ENCODE results near the gene SBF2. TPM values are rescaled to one million over a fixed set of nuclear protein-coding genes. Genes with fewer than 3 reads are reported as not detected.

SBF2 gene
- total RNA-seq, 1 donor from 2014 or later = 24.0 TPM

GRCh38 chr11:9880657-9881056, 413.4 kb downstream of the SBF2 start:
- Histone ChIP-seq H3K36me3 (ENCODE audit: control insufficient read depth, insufficient read depth, low read length) (no peaks in the 10 kb centered on the region), H3K27me3 (ENCODE audit: control insufficient read depth, insufficient read depth, low read length) (no peaks in the 10 kb centered on the region), H3K4me3 (ENCODE audit: low read depth, low read length) (no peak overlapping the region)
- no peak for DNase-seq (ENCODE audit: low read depth)
- FAIRE-seq = no peak
- no peak for TF ChIP-seq CTCF (IDR thresholded peaks at IDR 0.05; ENCODE audit: insufficient read depth, low read length, severe bottlenecking)

GRCh38 chr11:9878936-9879335, 415.1 kb downstream of the SBF2 start:
- Histone ChIP-seq H3K27me3 (ENCODE audit: control insufficient read depth, insufficient read depth, low read length) (no peaks in the 10 kb centered on the region), H3K36me3 (ENCODE audit: control insufficient read depth, insufficient read depth, low read length) (no peaks in the 10 kb centered on the region), H3K4me3 (ENCODE audit: low read depth, low read length) (no peak overlapping the region)
- FAIRE-seq (no peak), DNase-seq (ENCODE audit: low read depth) (no peak)
- no peak for TF ChIP-seq CTCF (IDR thresholded peaks at IDR 0.05; ENCODE audit: insufficient read depth, low read length, severe bottlenecking)

- no peak for FAIRE-seq
- TF ChIP-seq CTCF (IDR thresholded peaks at IDR 0.05; ENCODE audit: insufficient read depth, low read length, severe bottlenecking) = no peak
- Histone ChIP-seq H3K36me3 (ENCODE audit: control insufficient read depth, insufficient read depth, low read length) (no peaks in the 10 kb centered on the region), H3K27me3 (ENCODE audit: control insufficient read depth, insufficient read depth, low read length) (no peaks in the 10 kb centered on the region), H3K4me3 (ENCODE audit: low read depth, low read length) (no peak overlapping the region)
- no peak for DNase-seq (ENCODE audit: low read depth)
Observed at GRCh38 chr11:9876331-9876730, 417.7 kb downstream of the SBF2 start.

- H3K4me3 ChIP-seq (ENCODE audit: low read depth, low read length) = no peak overlapping the region
- TF ChIP-seq CTCF (IDR thresholded peaks at IDR 0.05; ENCODE audit: insufficient read depth, low read length, severe bottlenecking) = no peak
- no peak for DNase-seq (ENCODE audit: low read depth)
- no peaks in the 10 kb centered on the region for H3K36me3 ChIP-seq (ENCODE audit: control insufficient read depth, insufficient read depth, low read length)
- FAIRE-seq = no peak
- no peaks in the 10 kb centered on the region for H3K27me3 ChIP-seq (ENCODE audit: control insufficient read depth, insufficient read depth, low read length)
Observed at GRCh38 chr11:9875862-9876261, 418.2 kb downstream of the SBF2 start.

GRCh38 chr11:9875399-9875798, 418.6 kb downstream of the SBF2 start:
- no peak for FAIRE-seq

More at GRCh38 chr11:9875399-9875798, 418.6 kb downstream of the SBF2 start:
- no peak for TF ChIP-seq CTCF (IDR thresholded peaks at IDR 0.05; ENCODE audit: insufficient read depth, low read length, severe bottlenecking)
- no peak overlapping the region for H3K4me3 ChIP-seq (ENCODE audit: low read depth, low read length)
- no peaks in the 10 kb centered on the region for H3K27me3 ChIP-seq (ENCODE audit: control insufficient read depth, insufficient read depth, low read length)
- no peak for DNase-seq (ENCODE audit: low read depth)
- H3K36me3 ChIP-seq (ENCODE audit: control insufficient read depth, insufficient read depth, low read length) = no peaks in the 10 kb centered on the region

Measured in bronchial epithelial cell (primary cell).